HS-27A (cell line): ENCODE measurements around the gene HOXA11.

Experiments used
- DNase-seq: peaks from one replicate; pipeline ENCODE4 v3.0.0-alpha.2; 2012; ENCODE audit warnings: low read depth, missing footprints

HOXA11 gene

GRCh38 chr7:27132214-27132613, 52.8 kb downstream of the HOXA11 start:
- no peak for DNase-seq

GRCh38 chr7:27131390-27131819, 53.6 kb downstream of the HOXA11 start:
- no peak for DNase-seq
